Fibroblast of gingiva (primary cell): ENCODE data around the gene PYROXD2.

Source experiments
- DNase-seq: peaks from one replicate; pipeline ENCODE4 v3.0.0-alpha.2; 2011; ENCODE audit warnings: low read depth

PYROXD2 gene

GRCh38 chr10:98433881-98434732, 19.1 kb upstream of the PYROXD2 start:
- no peak for DNase-seq

GRCh38 chr10:98433371-98433770, 18.4 kb upstream of the PYROXD2 start:
- DNase-seq: no peak

- no peak for DNase-seq
Measured at GRCh38 chr10:98432330-98432729, 17.3 kb upstream of the PYROXD2 start.

GRCh38 chr10:98431016-98431415, 16.0 kb upstream of the PYROXD2 start:
- no peak for DNase-seq

- DNase-seq: no peak
Measured at GRCh38 chr10:98430427-98430826, 15.4 kb upstream of the PYROXD2 start.

GRCh38 chr10:98429320-98430072, 14.5 kb upstream of the PYROXD2 start:
- no peak for DNase-seq

- no peak for DNase-seq
Measured at GRCh38 chr10:98427011-98427515, 12.1 kb upstream of the PYROXD2 start.

GRCh38 chr10:98425511-98426352, 10.8 kb upstream of the PYROXD2 start:
- DNase-seq: no peak

- no peak for DNase-seq
Measured at GRCh38 chr10:98424295-98425254, 9.6 kb upstream of the PYROXD2 start.

- no peak for DNase-seq
Measured at GRCh38 chr10:98423691-98424120, 8.7 kb upstream of the PYROXD2 start.

GRCh38 chr10:98422182-98422581, 7.2 kb upstream of the PYROXD2 start:
- no peak for DNase-seq

GRCh38 chr10:98420786-98421185, 5.8 kb upstream of the PYROXD2 start:
- no peak for DNase-seq

GRCh38 chr10:98419469-98420261, 4.7 kb upstream of the PYROXD2 start:
- no peak for DNase-seq

- DNase-seq: no peak
Measured at GRCh38 chr10:98418665-98419468, 3.9 kb upstream of the PYROXD2 start.

GRCh38 chr10:98417973-98418664, 3.1 kb upstream of the PYROXD2 start:
- no peak for DNase-seq

- DNase-seq: no peak
Measured at GRCh38 chr10:98417481-98417959, 2.5 kb upstream of the PYROXD2 start.

GRCh38 chr10:98416606-98417388, 1.8 kb upstream of the PYROXD2 start:
- DNase-seq: no peak

GRCh38 chr10:98415731-98416119, 743 bp upstream of the PYROXD2 start:
- no peak for DNase-seq
